Activated CD4-positive, alpha-beta T cell treated with anti-CD3 and anti-CD28 coated beads for 4 hours (primary cell): ENCODE data around the gene CYFIP1.

Experiments
- DNase-seq, 2 donors: peaks; one replicate each; pipeline ENCODE4 v3.0.0-alpha.2; 2020

Gene CYFIP1

DNA sequence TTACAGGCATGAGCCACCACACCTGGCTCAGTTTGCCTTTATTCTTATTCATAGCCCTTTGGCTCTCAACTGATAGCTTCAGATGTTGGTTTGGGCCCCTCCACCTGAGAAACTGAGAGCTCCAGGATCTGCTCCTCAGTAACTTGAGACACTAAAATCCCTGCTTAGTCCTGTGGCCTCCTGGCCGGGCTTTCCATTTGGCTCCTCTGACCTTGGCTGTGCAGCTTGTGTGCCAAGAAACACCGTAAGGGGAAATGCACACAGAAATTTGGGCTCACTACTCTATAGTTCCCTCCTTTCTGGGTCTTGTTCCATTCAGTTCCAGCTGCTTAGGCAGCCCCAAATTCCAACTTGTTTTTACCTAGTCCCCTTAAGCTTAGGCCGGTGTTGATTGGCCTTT lies 116.8 kb downstream of the CYFIP1 start:
- no peak for DNase-seq

- no peak for DNase-seq
Observed at GRCh38 chr15:22861161-22861560, 119.0 kb downstream of the CYFIP1 start.

GRCh38 chr15:22856659-22857058 lies 123.5 kb downstream of the CYFIP1 start:
- DNase-seq = no peak

DNA sequence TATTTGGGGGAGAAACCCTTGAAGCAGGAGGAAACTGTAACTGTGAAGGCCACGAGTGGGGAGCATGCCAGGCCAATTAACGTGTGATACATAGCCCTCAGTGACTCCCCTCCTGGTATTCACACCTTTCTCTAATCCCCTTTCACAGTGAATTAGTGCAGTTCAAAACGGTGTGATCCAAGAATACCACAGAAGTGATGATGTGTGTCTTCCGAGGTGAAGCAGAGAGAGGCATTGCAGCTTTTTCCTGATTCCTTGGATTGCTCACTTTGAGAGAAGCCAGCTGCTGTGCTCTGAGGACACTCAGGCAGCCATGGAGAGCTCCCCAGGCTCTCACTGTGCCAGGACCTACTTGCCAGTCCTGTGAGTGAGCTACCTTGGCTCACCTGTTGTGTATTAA lies 124.4 kb downstream of the CYFIP1 start:
- no peak for DNase-seq

DNA sequence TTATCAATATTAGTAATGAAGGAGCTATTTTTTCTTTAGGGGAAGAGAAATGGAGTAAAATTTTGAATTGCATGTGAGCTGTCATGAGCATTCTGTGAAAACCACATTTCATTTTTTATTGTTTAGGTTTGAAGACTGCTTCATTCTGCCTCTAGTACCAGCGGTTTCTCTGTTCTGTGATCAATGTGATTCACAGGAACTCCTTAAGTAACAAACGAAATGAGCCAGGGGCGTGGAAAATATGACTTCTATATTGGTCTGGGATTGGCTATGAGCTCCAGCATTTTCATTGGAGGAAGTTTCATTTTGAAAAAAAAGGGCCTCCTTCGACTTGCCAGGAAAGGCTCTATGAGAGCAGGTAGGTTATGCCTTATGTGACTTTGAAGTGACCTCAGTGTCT lies 128.7 kb downstream of the CYFIP1 start:
- DNase-seq = no peak

GRCh38 chr15:22850055-22850454 lies 130.1 kb downstream of the CYFIP1 start:
- no peak for DNase-seq

DNA sequence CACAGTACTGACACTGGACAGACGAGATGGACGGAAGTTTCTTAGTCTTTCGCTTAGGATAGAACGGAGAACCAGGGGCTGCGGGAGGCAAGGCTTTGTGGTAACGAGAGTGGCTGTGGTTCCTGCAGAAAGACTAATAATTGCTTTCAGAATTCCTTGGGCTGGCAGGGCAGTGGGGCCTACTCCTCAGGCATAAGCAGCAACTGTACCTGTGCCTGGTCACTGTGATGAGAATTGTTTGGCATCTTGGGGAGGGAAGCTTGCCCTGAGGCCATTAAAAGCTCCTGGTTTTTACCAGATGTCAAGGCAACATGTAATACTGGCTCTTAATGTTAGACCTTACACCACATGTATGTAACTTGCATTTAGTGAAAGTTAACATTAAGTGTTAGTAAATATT lies 134.1 kb downstream of the CYFIP1 start:
- DNase-seq = no peak

GRCh38 chr15:22845289-22845900 lies 134.8 kb downstream of the CYFIP1 start:
- DNase-seq = no peak

DNA sequence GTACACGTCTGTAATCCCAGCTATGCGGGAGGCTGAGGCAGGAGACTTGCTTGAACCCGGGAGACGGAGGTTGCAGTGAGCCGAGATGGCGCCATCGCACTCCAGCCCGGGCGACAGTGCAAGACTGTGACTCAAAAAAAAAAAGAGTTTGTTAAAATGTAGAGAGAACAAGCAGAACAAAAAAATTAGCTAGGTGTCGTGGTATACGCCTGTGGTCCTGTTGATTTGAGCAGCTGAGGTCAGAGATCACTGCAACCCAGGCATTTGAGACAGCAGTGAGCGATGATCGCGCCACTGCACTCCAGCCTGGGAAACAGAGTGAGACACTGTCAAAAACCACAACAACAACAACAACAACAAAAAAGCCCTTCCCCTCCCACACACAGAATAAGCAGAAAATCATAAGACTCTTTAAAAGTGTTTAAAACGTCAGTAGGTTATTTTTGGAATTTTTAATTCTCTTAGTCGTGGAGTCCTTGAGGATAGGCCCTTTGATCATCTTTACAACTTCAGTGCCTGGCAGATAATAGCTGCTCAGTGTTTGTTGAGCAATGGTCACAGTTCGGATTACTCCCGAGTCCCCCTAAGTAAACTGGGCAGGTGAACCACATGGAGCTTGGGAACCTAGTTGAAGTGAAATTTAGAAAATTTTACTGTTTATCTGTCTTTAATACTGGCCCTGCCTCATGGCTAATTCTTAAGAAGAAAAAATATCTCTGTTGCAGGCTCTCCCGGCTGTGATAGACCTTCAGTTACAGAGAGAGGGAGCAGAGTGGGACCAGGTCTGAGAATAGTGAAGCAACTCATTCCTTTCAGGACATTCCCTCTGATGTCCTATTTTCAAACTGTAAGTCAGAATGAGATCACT lies 135.5 kb downstream of the CYFIP1 start:
- DNase-seq = no peak

GRCh38 chr15:22839046-22839695 lies 141.0 kb downstream of the CYFIP1 start:
- no peak for DNase-seq

- peak; percentile 99 for DNase-seq
Observed at GRCh38 chr15:22838292-22839042, 141.7 kb downstream of the CYFIP1 start, which contains the start of gene NIPA2. NIPA2 (plus strand) TSS chr15:22838666; CDS start chr15:22851732, 13,066 bp downstream.

DNA sequence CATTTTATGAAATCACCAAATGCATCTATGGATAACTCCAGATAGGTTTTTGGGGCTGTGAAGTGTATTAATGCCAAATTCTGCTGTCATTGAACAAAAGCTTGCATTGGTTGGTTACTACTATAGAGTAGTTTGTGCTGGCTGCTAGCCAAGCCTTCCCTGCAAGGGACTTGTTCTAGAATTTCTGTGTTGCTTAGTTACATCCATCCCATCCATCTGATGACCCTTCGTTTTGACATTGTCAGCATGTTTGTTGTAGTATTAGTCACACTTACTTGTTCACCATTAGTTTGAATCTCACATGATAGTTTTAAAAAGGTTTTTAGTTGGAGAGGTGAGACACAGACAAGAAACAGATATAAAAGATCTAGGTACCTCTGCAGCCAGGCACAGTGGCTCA lies 148.7 kb downstream of the CYFIP1 start:
- DNase-seq = no peak

GRCh38 chr15:22827125-22827524 lies 153.0 kb downstream of the CYFIP1 start:
- DNase-seq = no peak

GRCh38 chr15:22823495-22824128 lies 156.6 kb downstream of the CYFIP1 start:
- DNase-seq = no peak

GRCh38 chr15:22819651-22820050 lies 160.5 kb downstream of the CYFIP1 start:
- no peak for DNase-seq
